Lower leg skin (tissue), 3 donors: Measurements from ENCODE around the gene PSAPL1.

Experiments
- POLR2A ChIP-seq, 2 donors: fragments of 450-650 bp; IDR thresholded peaks; one replicate each; pipeline ENCODE4 v1.6.1; 2016 to 2017; ENCODE audit warnings: antibody characterized with exemption in 2 of 2, mild to moderate bottlenecking in 1 of 2, moderate library complexity in 1 of 2
- TF ChIP-seq, protein P1 (sequence below), 3 donors: fragments of 450-650 bp; IDR thresholded peaks; one replicate each; pipeline ENCODE4 v1.5.1; 2016; ENCODE audit warnings: antibody characterized with exemption in 3 of 3, mild to moderate bottlenecking in 3 of 3, moderate library complexity in 2 of 3

DNA sequence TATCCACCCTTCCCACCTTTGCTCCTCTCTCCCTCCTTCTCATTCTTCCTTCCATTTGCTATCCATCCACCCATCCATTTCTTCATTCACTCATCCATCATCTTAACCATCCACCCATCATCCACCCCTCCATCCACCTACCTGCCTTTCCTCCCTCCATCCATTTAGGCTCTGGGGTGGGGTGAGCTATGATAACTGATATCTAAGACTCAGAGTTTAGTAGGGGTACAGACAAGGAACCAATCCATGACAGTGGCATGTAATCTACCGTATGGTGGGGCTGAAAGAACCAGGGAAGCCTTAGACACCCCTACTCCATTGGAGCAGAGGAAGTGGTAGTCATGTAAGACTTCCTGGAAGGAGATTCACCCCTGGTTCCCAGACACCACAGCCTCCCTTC is 23.2 kb downstream of the PSAPL1 start:
- TF ChIP-seq, protein P1, sequence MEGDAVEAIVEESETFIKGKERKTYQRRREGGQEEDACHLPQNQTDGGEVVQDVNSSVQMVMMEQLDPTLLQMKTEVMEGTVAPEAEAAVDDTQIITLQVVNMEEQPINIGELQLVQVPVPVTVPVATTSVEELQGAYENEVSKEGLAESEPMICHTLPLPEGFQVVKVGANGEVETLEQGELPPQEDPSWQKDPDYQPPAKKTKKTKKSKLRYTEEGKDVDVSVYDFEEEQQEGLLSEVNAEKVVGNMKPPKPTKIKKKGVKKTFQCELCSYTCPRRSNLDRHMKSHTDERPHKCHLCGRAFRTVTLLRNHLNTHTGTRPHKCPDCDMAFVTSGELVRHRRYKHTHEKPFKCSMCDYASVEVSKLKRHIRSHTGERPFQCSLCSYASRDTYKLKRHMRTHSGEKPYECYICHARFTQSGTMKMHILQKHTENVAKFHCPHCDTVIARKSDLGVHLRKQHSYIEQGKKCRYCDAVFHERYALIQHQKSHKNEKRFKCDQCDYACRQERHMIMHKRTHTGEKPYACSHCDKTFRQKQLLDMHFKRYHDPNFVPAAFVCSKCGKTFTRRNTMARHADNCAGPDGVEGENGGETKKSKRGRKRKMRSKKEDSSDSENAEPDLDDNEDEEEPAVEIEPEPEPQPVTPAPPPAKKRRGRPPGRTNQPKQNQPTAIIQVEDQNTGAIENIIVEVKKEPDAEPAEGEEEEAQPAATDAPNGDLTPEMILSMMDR (IDR thresholded peaks at IDR 0.05) = no peak
- no peak for TF ChIP-seq POLR2A (IDR thresholded peaks at IDR 0.05)
